Bronchial epithelial cell (primary cell): ENCODE data around the gene SYT13. TPM values are rescaled to one million over a fixed set of nuclear protein-coding genes. Genes with fewer than 3 reads are reported as not detected.

Experiments used
- DNase-seq: peaks from one replicate; pipeline ENCODE4 v3.0.0-alpha.2; 2010; ENCODE audit warnings: low read depth
- FAIRE-seq: peaks from 2 replicates; lab custom pipeline; 2011; peaks lifted over from hg19 to GRCh38; lab: Jason Lieb, UNC
- H3K27me3 ChIP-seq: 2 replicates; pipeline ENCODE4 v1.5.1; 2011; ENCODE audit warnings: low read length; ENCODE audit not compliant: control insufficient read depth, insufficient read depth
- H3K36me3 ChIP-seq: 2 replicates; pipeline ENCODE4 v1.5.1; 2011; ENCODE audit warnings: low read length; ENCODE audit not compliant: control insufficient read depth, insufficient read depth
- H3K4me3 ChIP-seq: 2 replicates; pipeline ENCODE4 v1.5.1; 2011; ENCODE audit warnings: mild to moderate bottlenecking, low read depth, low read length, control low read depth
- total RNA-seq: library from RNA; depleted of rRNA; stranded (reverse); fragments of >200 nt; gene quantifications from 2 replicates; pipeline ENCODE4 v1.2.1, GENCODE V29; 2014
- TF ChIP-seq, protein P1 (sequence below): IDR thresholded peaks from 2 replicates; pipeline ENCODE4 v1.5.1; 2011; ENCODE audit warnings: mild to moderate bottlenecking, moderate library complexity, low read length, control low read depth, inconsistent platforms; ENCODE audit not compliant: insufficient read depth, severe bottlenecking

SYT13 gene
- total RNA-seq, 1 donor from 2014 or later: not detected

DNA sequence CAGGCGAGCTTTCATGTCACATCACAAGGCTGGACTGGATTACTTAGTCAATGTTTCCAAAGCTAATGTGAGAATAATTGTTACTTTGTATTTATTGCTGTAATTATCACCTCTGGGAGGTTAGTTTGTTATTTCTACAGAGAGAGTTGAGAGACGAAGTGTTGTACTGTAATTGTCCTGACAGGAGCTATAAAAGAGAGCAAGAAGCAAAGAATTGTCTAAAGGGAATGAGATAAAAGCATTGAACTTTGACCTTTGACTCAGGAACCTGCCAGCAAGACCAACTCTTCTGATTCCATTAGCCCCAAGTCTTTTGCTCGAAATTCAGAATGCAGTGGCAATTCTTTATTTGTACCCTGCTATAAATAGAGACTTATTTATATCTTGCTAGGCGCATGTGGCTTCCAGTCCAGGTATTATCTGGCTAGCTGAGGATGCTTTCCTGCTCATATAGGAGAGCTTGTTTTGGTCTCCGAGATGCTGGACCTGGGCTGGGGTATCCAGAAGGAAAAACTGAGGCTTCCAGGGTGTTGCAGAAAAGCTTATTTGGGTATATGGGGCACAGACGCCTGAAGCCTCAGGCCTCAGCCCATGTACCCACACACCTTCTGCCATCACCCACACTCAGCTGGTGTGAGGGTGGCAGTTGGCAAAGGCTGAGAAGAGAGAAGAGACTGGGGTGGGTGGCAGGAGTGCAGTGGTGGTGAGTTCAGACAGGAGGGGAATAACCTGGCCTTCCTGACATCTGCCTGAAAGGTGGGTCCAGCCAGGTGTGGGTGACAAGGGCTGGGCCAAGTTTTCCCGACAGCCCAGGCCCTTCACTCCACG, 40.7 kb downstream of the SYT13 start:
- H3K27me3 ChIP-seq: peaks cover 4% of the 10 kb centered on the region
- DNase-seq (no peak), FAIRE-seq (no peak)
- TF ChIP-seq, protein P1, sequence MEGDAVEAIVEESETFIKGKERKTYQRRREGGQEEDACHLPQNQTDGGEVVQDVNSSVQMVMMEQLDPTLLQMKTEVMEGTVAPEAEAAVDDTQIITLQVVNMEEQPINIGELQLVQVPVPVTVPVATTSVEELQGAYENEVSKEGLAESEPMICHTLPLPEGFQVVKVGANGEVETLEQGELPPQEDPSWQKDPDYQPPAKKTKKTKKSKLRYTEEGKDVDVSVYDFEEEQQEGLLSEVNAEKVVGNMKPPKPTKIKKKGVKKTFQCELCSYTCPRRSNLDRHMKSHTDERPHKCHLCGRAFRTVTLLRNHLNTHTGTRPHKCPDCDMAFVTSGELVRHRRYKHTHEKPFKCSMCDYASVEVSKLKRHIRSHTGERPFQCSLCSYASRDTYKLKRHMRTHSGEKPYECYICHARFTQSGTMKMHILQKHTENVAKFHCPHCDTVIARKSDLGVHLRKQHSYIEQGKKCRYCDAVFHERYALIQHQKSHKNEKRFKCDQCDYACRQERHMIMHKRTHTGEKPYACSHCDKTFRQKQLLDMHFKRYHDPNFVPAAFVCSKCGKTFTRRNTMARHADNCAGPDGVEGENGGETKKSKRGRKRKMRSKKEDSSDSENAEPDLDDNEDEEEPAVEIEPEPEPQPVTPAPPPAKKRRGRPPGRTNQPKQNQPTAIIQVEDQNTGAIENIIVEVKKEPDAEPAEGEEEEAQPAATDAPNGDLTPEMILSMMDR: no peak
- H3K4me3 ChIP-seq: no peak overlapping the region
- H3K36me3 ChIP-seq: no peaks in the 10 kb centered on the region

DNA sequence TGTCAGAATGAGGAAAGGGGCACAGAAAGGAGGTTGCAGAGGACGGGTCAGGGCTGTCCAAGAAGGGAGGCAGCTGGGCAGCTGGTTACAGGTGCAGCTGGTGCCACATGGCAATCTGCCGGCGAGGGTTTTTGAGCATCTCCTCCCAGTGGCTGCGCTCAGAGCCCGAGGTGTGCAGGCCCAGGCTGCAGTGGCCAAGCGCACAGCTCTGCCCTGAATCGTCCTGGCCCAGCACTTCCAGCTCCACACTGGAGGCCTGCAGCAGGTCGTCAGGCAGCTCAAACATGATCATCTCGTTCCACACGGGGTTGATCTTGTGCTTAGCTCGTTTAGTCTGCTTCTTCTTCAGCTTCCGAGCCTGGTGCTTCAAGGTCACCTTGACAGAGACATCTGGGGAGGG, 42.2 kb downstream of the SYT13 start:
- FAIRE-seq (no peak), DNase-seq (no peak)
- peaks cover 4% of the 10 kb centered on the region for H3K27me3 ChIP-seq
- no peaks in the 10 kb centered on the region for H3K36me3 ChIP-seq
- H3K4me3 ChIP-seq: no peak overlapping the region
- TF ChIP-seq, protein P1: no peak

DNA sequence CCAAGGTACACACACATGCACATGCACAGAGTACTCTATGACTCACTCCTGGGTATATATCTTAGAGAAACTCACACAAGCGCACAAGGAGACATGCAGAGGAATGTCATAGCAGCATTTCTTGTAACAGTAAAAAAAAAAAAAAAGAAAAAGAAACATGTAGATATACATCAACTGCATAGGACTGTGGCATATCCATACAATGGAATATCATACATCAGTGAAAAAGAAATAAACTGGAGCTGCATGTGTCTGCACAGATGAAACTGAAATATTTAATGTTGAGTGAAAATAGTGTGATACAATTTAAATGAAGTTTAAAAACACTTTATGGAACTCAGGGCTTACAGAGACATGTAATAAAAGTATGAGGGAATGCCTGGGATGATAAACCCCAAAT, 46.4 kb downstream of the SYT13 start:
- DNase-seq: no peak
- FAIRE-seq: no peak

DNA sequence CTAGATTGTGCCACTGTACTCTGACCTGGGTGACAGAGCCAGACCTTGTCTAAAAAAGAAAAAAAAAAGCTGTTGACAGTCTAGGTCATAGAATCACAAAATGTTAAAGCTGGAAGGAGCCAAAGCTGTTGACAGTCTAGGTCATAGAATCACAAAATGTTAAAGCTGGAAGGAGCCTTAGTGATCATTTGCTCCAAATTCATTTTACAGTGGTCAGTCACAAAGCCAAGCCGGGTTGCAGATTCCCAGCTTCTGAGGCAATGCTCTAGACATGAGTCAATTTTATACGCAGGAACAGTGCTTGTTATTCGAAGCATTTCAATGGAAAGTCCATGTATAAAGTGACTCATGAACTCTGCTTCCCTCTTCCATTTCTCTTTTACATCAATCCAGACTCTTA, 47.4 kb downstream of the SYT13 start:
- peak; percentile 17 for DNase-seq
- peak; percentile 7 for FAIRE-seq
- H3K27me3 ChIP-seq: peaks cover 2% of the 10 kb centered on the region

More for the DNA sequence above, 46.4 kb downstream of the SYT13 start:
- H3K36me3 ChIP-seq: no peaks in the 10 kb centered on the region
- no peak overlapping the region for H3K4me3 ChIP-seq
- TF ChIP-seq, protein P1: no peak
- H3K27me3 ChIP-seq: peaks cover 4% of the 10 kb centered on the region

DNA sequence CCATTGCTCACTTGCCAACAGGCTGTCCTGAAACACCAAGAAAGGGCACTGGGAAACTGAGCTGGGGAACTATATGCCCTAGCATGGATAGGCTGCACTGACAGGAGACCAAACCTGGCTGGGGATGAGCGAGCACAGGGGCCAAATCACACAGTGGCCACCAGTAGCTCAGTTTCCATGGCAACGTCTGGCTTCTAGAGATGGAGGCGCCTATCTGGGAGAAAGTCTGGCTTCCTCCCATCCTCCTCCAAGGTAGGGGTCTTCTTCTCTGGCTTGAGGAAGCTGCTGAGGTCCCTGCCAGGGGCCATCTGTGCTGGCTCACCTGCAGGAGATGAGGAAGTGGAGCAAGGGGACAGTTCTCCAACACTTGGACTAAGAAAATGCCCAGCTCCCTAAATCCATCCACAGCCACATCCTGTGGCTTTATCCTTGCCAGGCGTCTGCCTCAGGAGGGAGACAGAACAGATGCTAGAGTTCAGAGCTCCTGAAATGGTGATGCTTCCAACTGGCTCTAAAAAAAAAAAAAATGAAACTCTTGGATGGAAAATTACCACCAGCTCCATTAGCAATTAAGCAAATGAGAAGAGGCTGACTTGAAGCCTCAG, 48.3 kb downstream of the SYT13 start:
- DNase-seq (no peak), FAIRE-seq (peak; percentile 7)

More for the DNA sequence above, 47.4 kb downstream of the SYT13 start:
- TF ChIP-seq, protein P1: no peak
- Histone ChIP-seq H3K4me3 (no peak overlapping the region), H3K36me3 (no peaks in the 10 kb centered on the region)

More for the DNA sequence above, 48.3 kb downstream of the SYT13 start:
- Histone ChIP-seq H3K4me3 (no peak overlapping the region), H3K36me3 (no peaks in the 10 kb centered on the region), H3K27me3 (peaks cover 2% of the 10 kb centered on the region)
- TF ChIP-seq, protein P1: no peak
